Hepatocyte (in vitro differentiated cells): ENCODE data around the gene CDC20B.

Source experiments
- EZH2 ChIP-seq: fragments of 200-600 bp; sonication (generic); IDR thresholded peaks from 2 replicates; pipeline ENCODE4 v1.6.1; 2016; ENCODE audit warnings: antibody characterized with exemption, mild to moderate bottlenecking, borderline replicate concordance
- EZH2phosphoT487 ChIP-seq: fragments of 200-600 bp; sonication (generic); IDR thresholded peaks from one replicate; pipeline ENCODE4 v1.6.1; 2018; ENCODE audit warnings: antibody characterized with exemption, mild to moderate bottlenecking, low read depth, moderate library complexity; ENCODE audit not compliant: unreplicated experiment, severe bottlenecking
- TF ChIP-seq, protein P1 (sequence below): fragments of 200-600 bp; sonication (generic); IDR thresholded peaks from 2 replicates; pipeline ENCODE4 v1.5.1; 2016; ENCODE audit warnings: antibody characterized with exemption, mild to moderate bottlenecking; ENCODE audit not compliant: poor library complexity

DNA sequence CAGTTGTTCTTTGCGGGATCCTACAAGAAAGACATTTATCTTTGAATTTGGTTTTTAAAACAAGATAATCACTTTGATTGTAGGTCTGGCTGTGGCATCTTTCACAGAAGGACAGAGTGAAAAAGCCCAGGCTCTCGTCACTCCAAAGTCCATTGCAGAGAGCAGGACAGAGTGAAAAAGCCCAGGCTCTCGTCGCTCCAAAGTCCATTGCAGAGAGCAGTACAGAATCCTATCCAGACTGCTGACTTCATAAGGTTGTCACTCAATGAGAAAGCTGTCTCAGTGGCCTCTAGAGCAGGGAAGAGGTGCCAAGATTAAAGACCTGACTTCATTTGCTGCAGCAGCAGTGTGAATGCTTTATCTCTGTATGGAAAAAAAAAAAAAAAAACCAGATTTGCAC, 29.4 kb downstream of the CDC20B start:
- no peak for TF ChIP-seq EZH2
- TF ChIP-seq, protein P1, sequence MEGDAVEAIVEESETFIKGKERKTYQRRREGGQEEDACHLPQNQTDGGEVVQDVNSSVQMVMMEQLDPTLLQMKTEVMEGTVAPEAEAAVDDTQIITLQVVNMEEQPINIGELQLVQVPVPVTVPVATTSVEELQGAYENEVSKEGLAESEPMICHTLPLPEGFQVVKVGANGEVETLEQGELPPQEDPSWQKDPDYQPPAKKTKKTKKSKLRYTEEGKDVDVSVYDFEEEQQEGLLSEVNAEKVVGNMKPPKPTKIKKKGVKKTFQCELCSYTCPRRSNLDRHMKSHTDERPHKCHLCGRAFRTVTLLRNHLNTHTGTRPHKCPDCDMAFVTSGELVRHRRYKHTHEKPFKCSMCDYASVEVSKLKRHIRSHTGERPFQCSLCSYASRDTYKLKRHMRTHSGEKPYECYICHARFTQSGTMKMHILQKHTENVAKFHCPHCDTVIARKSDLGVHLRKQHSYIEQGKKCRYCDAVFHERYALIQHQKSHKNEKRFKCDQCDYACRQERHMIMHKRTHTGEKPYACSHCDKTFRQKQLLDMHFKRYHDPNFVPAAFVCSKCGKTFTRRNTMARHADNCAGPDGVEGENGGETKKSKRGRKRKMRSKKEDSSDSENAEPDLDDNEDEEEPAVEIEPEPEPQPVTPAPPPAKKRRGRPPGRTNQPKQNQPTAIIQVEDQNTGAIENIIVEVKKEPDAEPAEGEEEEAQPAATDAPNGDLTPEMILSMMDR, result no peak
- TF ChIP-seq EZH2phosphoT487, result no peak
